Measurements from ENCODE around the gene GSTCD.
"Not testable (repeated sequence)": the region's sequence is repeated elsewhere in the genome, so short reads cannot be mapped to it uniquely, and the experiment has no call there.

GSTCD gene

DNA sequence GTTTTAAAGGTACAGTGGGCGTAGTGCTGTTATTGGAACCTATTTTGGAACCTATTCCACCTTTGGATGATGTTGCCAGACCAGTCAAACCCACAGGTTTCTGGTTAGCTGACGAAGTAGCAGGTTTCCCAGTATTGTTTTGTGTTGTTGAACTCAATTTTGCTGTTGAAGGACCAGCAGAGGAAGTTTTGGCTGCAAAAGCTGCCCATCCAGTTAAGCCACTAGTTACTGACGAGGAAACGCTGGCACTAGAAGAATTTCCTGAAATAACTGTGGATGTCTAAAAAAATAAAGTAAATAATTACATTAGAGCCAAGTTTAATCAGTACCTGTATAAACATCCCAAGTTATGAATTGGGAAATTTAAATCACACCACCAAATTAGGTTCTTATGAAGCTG, 25.5 kb upstream of the GSTCD start:
- no peak overlapping the region for H3K27ac ChIP-seq (ENCODE audit: low read length)
- H3K9me3 ChIP-seq (ENCODE audit: control insufficient read depth in 2 of 2, low read length in 2 of 2), result no peaks in the 10 kb centered on the region
- no peaks in the 10 kb centered on the region for H3K4me1 ChIP-seq (ENCODE audit: control insufficient read depth, insufficient read depth, low read length)
- no peak overlapping the region for H3K9ac ChIP-seq (ENCODE audit: low read length in 2 of 2)
- H3K36me3 ChIP-seq (ENCODE audit: control insufficient read depth in 2 of 2, insufficient read depth in 2 of 2, low read length in 2 of 2), result peaks cover 4 to 9% of the 10 kb centered on the region in 2 donors
- no peak overlapping the region for H3K4me3 ChIP-seq (ENCODE audit: low read length in 2 of 2)
- H3K27me3 ChIP-seq (ENCODE audit: control insufficient read depth in 1 of 2, insufficient read depth in 2 of 2, low read length in 2 of 2), result no peaks in the 10 kb centered on the region

DNA sequence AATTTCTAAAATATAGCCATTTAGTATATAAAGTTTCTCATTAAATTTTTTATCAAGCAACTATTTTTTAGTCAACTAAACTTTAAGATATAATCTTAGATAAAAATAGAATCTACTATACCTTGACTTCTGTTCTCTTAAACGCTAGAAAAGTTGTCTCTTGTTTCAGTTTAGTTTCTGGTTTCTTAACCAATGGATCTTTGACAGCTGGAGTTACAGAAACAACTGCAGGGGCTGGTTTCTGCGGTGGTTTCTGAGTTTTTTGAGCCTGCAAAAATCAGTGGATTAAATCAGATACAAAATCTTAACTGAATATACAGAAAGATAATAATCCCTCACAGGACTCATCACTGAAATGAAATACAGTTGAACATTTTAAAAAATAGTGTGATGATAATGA, 22.0 kb upstream of the GSTCD start:
- H3K4me1 ChIP-seq (ENCODE audit: control insufficient read depth, insufficient read depth, low read length), result no peaks in the 10 kb centered on the region
- peaks cover 15 to 19% of the 10 kb centered on the region in 2 donors for H3K36me3 ChIP-seq (ENCODE audit: control insufficient read depth in 2 of 2, insufficient read depth in 2 of 2, low read length in 2 of 2)
- no peak overlapping the region for H3K4me3 ChIP-seq (ENCODE audit: low read length in 2 of 2)
- H3K27me3 ChIP-seq (ENCODE audit: control insufficient read depth in 1 of 2, insufficient read depth in 2 of 2, low read length in 2 of 2), result no peaks in the 10 kb centered on the region
- H3K9ac ChIP-seq (ENCODE audit: low read length in 2 of 2), result no peak overlapping the region
- no peak overlapping the region for H3K27ac ChIP-seq (ENCODE audit: low read length)
- no peaks in the 10 kb centered on the region for H3K9me3 ChIP-seq (ENCODE audit: control insufficient read depth in 2 of 2, low read length in 2 of 2)

DNA sequence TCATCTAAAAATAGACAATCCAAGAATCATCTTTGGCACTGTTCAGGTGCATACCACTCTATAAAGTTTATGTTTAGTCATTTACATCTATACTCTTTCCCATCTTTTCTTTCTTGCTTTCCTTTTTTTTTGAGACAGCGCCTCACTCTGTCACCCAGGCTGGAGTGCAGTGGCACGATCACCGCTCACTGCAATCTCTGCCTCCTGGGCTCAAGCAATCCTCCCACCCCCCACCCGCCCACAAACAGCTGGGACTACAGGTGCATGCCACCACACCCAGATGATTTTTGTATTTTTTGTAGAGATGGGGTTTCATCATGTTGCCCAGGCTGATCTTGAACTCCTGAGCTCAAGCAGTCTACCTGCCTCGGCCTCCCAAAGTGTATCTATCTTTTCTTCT, 13.8 kb upstream of the GSTCD start:
- H3K9me3 ChIP-seq (ENCODE audit: control insufficient read depth in 2 of 2, low read length in 2 of 2); H3K9ac ChIP-seq (ENCODE audit: low read length in 2 of 2); H3K27ac ChIP-seq (ENCODE audit: low read length); H3K27me3 ChIP-seq (ENCODE audit: control insufficient read depth in 1 of 2, insufficient read depth in 2 of 2, low read length in 2 of 2); H3K4me3 ChIP-seq (ENCODE audit: low read length in 2 of 2); H3K4me1 ChIP-seq (ENCODE audit: control insufficient read depth, insufficient read depth, low read length): not testable (repeated sequence)
- H3K36me3 ChIP-seq (ENCODE audit: control insufficient read depth in 2 of 2, insufficient read depth in 2 of 2, low read length in 2 of 2), result peaks cover 9 to 28% of the 10 kb centered on the region in 2 donors

DNA sequence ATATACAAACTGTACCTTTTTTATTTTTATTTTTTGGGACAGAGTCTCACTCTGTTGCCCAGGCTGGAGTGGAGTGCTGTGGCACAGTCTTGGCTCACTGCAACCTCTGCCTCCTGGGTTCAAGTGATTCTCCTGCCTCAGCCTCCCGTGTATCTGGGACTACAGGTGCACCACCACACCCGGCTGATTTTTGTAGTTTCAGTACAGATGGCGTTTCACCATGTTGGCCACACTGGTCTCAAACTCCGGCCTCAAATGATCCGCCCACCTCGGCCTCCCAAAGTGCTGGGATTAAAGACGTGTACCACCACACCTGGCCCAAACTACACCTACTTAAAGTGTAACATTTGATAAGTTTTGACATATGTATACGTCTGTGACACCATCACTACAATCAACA, 12.8 kb upstream of the GSTCD start:
- H3K4me1 ChIP-seq (ENCODE audit: control insufficient read depth, insufficient read depth, low read length); H3K9ac ChIP-seq (ENCODE audit: low read length in 2 of 2); H3K9me3 ChIP-seq (ENCODE audit: control insufficient read depth in 2 of 2, low read length in 2 of 2); H3K27ac ChIP-seq (ENCODE audit: low read length); H3K4me3 ChIP-seq (ENCODE audit: low read length in 2 of 2); H3K27me3 ChIP-seq (ENCODE audit: control insufficient read depth in 1 of 2, insufficient read depth in 2 of 2, low read length in 2 of 2): not testable (repeated sequence)
- H3K36me3 ChIP-seq (ENCODE audit: control insufficient read depth in 2 of 2, insufficient read depth in 2 of 2, low read length in 2 of 2), result peaks cover 9 to 28% of the 10 kb centered on the region in 2 donors

DNA sequence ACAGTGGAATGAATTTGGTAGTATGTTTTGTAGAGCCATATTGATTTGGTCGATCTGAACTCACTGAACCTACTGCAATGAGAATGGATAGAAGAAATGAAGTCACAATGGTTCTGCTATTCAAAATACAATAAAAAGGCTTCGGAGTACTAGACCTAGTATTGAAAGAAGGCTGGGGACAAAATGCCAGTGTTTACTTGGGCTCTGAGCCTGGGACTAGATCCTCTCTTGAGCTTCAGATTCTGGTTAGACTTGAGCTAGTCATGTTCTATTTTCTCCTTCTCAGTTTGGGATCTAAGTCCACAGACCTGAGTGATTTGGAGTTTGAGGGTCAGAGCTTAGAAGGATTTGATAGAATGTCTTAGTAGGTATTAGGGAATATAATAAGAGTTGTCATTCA, 10.0 kb upstream of the GSTCD start:
- Histone ChIP-seq H3K9ac (ENCODE audit: low read length in 2 of 2) (no peak overlapping the region), H3K36me3 (ENCODE audit: control insufficient read depth in 2 of 2, insufficient read depth in 2 of 2, low read length in 2 of 2) (peaks cover 3 to 16% of the 10 kb centered on the region in 2 donors), H3K27ac (ENCODE audit: low read length) (no peak overlapping the region), H3K4me1 (ENCODE audit: control insufficient read depth, insufficient read depth, low read length) (no peaks in the 10 kb centered on the region), H3K4me3 (ENCODE audit: low read length in 2 of 2) (no peak overlapping the region), H3K27me3 (ENCODE audit: control insufficient read depth in 1 of 2, insufficient read depth in 2 of 2, low read length in 2 of 2) (no peaks in the 10 kb centered on the region), H3K9me3 (ENCODE audit: control insufficient read depth in 2 of 2, low read length in 2 of 2) (no peaks in the 10 kb centered on the region)

DNA sequence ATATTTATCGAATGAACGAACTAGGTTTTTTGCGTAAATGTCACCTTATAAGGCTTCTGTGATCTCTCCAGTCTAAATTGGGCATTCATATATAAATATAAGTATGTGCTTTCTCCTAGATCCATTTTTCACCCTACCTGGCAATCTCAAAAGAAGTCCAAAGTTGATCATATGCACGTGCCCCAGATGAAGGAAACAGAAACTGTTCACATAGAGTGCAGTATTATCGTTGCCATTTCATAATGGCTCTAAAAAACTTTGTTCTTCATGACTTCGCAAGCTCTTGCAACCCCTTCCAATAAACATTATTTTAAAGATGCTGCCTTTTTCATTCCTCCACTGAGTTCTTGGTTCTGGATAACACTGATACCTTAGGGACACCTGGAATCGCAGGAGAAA, 803 bp upstream of the GSTCD start:
- Histone ChIP-seq H3K36me3 (ENCODE audit: control insufficient read depth in 2 of 2, insufficient read depth in 2 of 2, low read length in 2 of 2) (no peaks in the 10 kb centered on the region), H3K9ac (ENCODE audit: low read length in 2 of 2) (peak overlapping the region; percentile 89 to 95), H3K9me3 (ENCODE audit: control insufficient read depth in 2 of 2, low read length in 2 of 2) (no peaks in the 10 kb centered on the region), H3K4me3 (ENCODE audit: low read length in 2 of 2) (peak overlapping the region; percentile 94 to 99), H3K27me3 (ENCODE audit: control insufficient read depth in 1 of 2, insufficient read depth in 2 of 2, low read length in 2 of 2) (no peaks in the 10 kb centered on the region), H3K27ac (ENCODE audit: low read length) (peak overlapping the region; percentile 56), H3K4me1 (ENCODE audit: control insufficient read depth, insufficient read depth, low read length) (peaks cover 7% of the 10 kb centered on the region)

DNA sequence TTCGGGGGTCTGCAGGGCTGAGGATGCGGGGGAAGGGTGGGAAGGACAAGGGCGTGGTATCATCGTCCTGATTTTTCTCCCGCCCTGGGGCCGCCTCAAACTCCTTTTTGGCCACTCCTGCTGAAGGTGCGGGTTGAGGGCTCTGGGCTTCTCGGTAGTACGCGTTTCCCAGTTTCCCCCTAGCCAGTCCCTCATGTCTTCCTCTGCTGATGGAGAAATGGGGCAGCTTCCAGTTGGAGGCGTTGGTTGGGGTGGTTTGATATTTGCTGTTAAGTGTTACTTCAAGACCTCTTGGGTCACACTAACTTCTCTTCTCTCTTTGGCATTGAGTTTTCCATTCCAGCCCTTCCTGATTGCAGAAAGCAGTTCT, 482 bp downstream of the GSTCD start:
- Histone ChIP-seq H3K36me3 (ENCODE audit: control insufficient read depth in 2 of 2, insufficient read depth in 2 of 2, low read length in 2 of 2) (no peaks in the 10 kb centered on the region), H3K4me1 (ENCODE audit: control insufficient read depth, insufficient read depth, low read length) (peaks cover 7% of the 10 kb centered on the region), H3K9ac (ENCODE audit: low read length in 2 of 2) (peak overlapping the region; percentile 89 to 95), H3K27ac (ENCODE audit: low read length) (peak overlapping the region; percentile 56), H3K27me3 (ENCODE audit: control insufficient read depth in 1 of 2, insufficient read depth in 2 of 2, low read length in 2 of 2) (no peaks in the 10 kb centered on the region), H3K4me3 (ENCODE audit: low read length in 2 of 2) (peak overlapping the region; percentile 94 to 99), H3K9me3 (ENCODE audit: control insufficient read depth in 2 of 2, low read length in 2 of 2) (no peaks in the 10 kb centered on the region)

DNA sequence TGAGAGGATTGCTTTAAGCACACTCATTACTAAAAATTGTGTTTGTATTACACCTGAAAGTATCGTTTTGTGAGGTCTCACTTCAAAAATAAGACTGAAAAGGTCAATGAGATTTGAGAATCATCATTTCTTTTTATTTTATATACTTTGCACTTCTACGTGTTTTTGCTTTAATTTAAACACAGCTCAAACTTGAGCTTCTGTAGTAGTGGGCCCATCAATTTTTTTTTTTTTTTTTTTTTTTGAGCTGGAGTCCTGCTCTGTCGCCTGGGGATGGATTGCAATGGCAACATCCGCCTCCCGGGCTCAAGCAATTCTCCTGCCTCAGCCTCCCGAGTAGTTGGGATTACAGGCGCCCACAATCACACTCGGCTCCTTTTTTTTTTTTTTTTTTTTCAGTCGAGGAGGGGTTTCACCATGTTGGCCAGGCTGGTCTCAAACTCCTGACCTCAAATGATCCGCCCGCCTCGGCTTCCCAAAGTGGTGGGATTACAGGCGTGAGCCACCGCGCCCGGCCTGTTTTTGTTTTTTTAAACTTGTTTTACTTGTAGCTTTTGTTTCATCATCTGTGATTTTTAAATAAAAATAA, 1.5 kb downstream of the GSTCD start:
- H3K9ac ChIP-seq (ENCODE audit: low read length in 2 of 2), result no peak overlapping the region
- H3K9me3 ChIP-seq (ENCODE audit: control insufficient read depth in 2 of 2, low read length in 2 of 2), result no peaks in the 10 kb centered on the region
- no peaks in the 10 kb centered on the region for H3K27me3 ChIP-seq (ENCODE audit: control insufficient read depth in 1 of 2, insufficient read depth in 2 of 2, low read length in 2 of 2)
- H3K36me3 ChIP-seq (ENCODE audit: control insufficient read depth in 2 of 2, insufficient read depth in 2 of 2, low read length in 2 of 2), result no peaks in the 10 kb centered on the region
- peaks cover 7% of the 10 kb centered on the region for H3K4me1 ChIP-seq (ENCODE audit: control insufficient read depth, insufficient read depth, low read length)
- H3K27ac ChIP-seq (ENCODE audit: low read length), result no peak overlapping the region
- H3K4me3 ChIP-seq (ENCODE audit: low read length in 2 of 2), result no peak overlapping the region

DNA sequence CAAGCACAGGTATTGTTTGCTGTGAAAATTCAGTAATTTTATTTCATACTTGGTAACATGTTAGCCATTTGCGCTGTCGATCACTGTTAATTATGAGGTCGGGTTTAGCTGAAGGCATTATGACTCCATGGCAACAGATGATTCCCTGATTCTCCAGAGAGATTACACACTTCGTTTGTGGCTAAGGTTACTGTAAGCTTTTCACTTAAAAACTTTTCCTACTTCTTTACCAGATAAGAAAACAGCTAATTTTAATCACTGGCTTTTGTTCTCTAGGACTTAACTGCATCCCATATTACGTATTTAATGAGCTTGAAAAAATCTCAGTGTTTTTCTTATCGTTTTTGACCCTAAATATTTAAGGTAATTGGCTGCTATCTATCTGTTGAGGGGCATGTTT, 2.1 kb downstream of the GSTCD start:
- Histone ChIP-seq H3K4me1 (ENCODE audit: control insufficient read depth, insufficient read depth, low read length) (peaks cover 7% of the 10 kb centered on the region), H3K9me3 (ENCODE audit: control insufficient read depth in 2 of 2, low read length in 2 of 2) (no peaks in the 10 kb centered on the region), H3K36me3 (ENCODE audit: control insufficient read depth in 2 of 2, insufficient read depth in 2 of 2, low read length in 2 of 2) (no peaks in the 10 kb centered on the region), H3K27ac (ENCODE audit: low read length) (no peak overlapping the region), H3K4me3 (ENCODE audit: low read length in 2 of 2) (no peak overlapping the region), H3K27me3 (ENCODE audit: control insufficient read depth in 1 of 2, insufficient read depth in 2 of 2, low read length in 2 of 2) (no peaks in the 10 kb centered on the region), H3K9ac (ENCODE audit: low read length in 2 of 2) (no peak overlapping the region)

DNA sequence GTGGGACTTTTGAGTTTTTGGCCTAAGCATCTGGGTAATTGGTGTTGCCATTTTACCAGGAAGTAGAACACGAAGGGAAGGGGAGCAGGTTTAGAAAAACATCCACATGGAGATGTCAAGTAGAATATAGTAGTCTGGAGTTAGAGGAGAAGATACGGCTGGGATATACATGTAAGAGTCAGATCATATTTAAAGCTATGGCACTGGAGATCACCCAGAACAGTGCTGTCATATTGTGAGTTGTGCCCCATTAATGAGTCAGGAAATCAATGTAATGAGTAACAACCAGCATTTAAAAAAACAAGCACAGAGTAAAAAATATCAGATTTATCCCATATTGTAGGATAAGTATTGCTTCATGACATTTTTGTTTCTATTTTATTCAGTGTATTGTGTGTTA, 4.2 kb downstream of the GSTCD start:
- Histone ChIP-seq H3K4me1 (ENCODE audit: control insufficient read depth, insufficient read depth, low read length) (peaks cover 7% of the 10 kb centered on the region), H3K9ac (ENCODE audit: low read length in 2 of 2) (no peak overlapping the region), H3K9me3 (ENCODE audit: control insufficient read depth in 2 of 2, low read length in 2 of 2) (no peaks in the 10 kb centered on the region), H3K27ac (ENCODE audit: low read length) (no peak overlapping the region), H3K4me3 (ENCODE audit: low read length in 2 of 2) (no peak overlapping the region), H3K27me3 (ENCODE audit: control insufficient read depth in 1 of 2, insufficient read depth in 2 of 2, low read length in 2 of 2) (no peaks in the 10 kb centered on the region), H3K36me3 (ENCODE audit: control insufficient read depth in 2 of 2, insufficient read depth in 2 of 2, low read length in 2 of 2) (no peaks in the 10 kb centered on the region)

DNA sequence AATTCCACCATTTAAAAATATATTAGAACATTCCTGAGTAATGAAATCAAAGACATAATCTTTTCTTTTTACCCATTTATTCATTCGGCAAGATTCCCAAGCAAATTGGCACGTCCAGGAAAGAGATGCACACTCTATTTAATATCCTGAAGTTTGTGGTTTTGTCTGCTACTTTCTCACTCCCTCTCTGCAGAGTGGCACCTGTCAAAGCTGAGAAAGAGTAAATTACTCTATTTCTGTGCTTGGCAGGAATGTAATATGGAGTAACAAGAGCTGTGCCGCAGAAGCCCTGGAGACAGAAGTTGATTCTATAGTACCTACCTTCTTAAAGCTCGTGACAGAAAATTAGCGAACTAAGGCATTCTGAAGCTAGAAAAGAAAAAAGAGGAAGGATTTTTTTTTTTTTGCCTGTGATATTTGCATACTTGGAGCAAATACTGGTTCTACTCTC, 5.5 kb downstream of the GSTCD start:
- H3K4me1 ChIP-seq (ENCODE audit: control insufficient read depth, insufficient read depth, low read length), result peaks cover 6% of the 10 kb centered on the region
- H3K36me3 ChIP-seq (ENCODE audit: control insufficient read depth in 2 of 2, insufficient read depth in 2 of 2, low read length in 2 of 2), result peaks cover 0 to 1% of the 10 kb centered on the region in 2 donors
- no peaks in the 10 kb centered on the region for H3K9me3 ChIP-seq (ENCODE audit: control insufficient read depth in 2 of 2, low read length in 2 of 2)
- H3K27ac ChIP-seq (ENCODE audit: low read length), result no peak overlapping the region
- no peak overlapping the region for H3K9ac ChIP-seq (ENCODE audit: low read length in 2 of 2)
- no peaks in the 10 kb centered on the region for H3K27me3 ChIP-seq (ENCODE audit: control insufficient read depth in 1 of 2, insufficient read depth in 2 of 2, low read length in 2 of 2)
- no peak overlapping the region for H3K4me3 ChIP-seq (ENCODE audit: low read length in 2 of 2)

Data from stomach smooth muscle (tissue), 2 donors.